Loucy (cell line): ENCODE measurements around the gene PRLR.

Experiments
- H2AFZ ChIP-seq: fragments of 200-600 bp; sonication (generic); 2 replicates; pipeline ENCODE4 v1.6.0; 2016; ENCODE audit warnings: antibody characterized with exemption, mild to moderate bottlenecking, low read length, moderate library complexity
- H3F3A ChIP-seq: fragments of 200-600 bp; 2 replicates; pipeline ENCODE4 v1.6.0; 2016; ENCODE audit warnings: antibody characterized with exemption, low read depth, mild to moderate bottlenecking
- H3K27me3 ChIP-seq: fragments of 200-600 bp; sonication (generic); 2 replicates; pipeline ENCODE4 v1.6.1; 2014; ENCODE audit warnings: low read length, mild to moderate bottlenecking; ENCODE audit not compliant: insufficient read depth, poor library complexity, severe bottlenecking
- H3K36me3 ChIP-seq: fragments of 200-600 bp; sonication (generic); 2 replicates; pipeline ENCODE4 v1.6.1; 2016; ENCODE audit warnings: low read length; ENCODE audit not compliant: insufficient read depth
- H3K4me1 ChIP-seq: fragments of 200-600 bp; sonication (generic); 2 replicates; pipeline ENCODE4 v1.5.1; 2014; ENCODE audit warnings: low read length, mild to moderate bottlenecking; ENCODE audit not compliant: insufficient read depth, poor library complexity, severe bottlenecking
- H3K4me2 ChIP-seq: fragments of 200-600 bp; sonication (generic); 2 replicates; pipeline ENCODE4 v1.6.0; 2014; ENCODE audit warnings: antibody characterized with exemption, low read length, low read depth, mild to moderate bottlenecking; ENCODE audit not compliant: poor library complexity, severe bottlenecking
- H3K4me3 ChIP-seq: fragments of 200-600 bp; sonication (generic); 2 replicates; pipeline ENCODE4 v1.5.1; 2014; ENCODE audit warnings: low read length, mild to moderate bottlenecking, mixed read lengths; ENCODE audit not compliant: poor library complexity, severe bottlenecking
- H3K79me2 ChIP-seq: fragments of 200-600 bp; sonication (generic); 2 replicates; pipeline ENCODE4 v1.6.1; 2014; ENCODE audit warnings: low read length; ENCODE audit not compliant: insufficient read depth
- H3K9ac ChIP-seq: fragments of 200-600 bp; sonication (generic); 2 replicates; pipeline ENCODE4 v1.6.0; 2014; ENCODE audit warnings: mild to moderate bottlenecking, low read depth, low read length, moderate library complexity; ENCODE audit not compliant: poor library complexity, severe bottlenecking
- H3K9me2 ChIP-seq: fragments of 200-600 bp; sonication (generic); replicated peaks from 2 replicates; pipeline ENCODE4 v1.6.1; 2016; ENCODE audit warnings: low read depth, low read length, mixed read lengths
- H3K9me3 ChIP-seq: fragments of 200-600 bp; sonication (generic); 2 replicates; pipeline ENCODE4 v1.6.1; 2014; ENCODE audit warnings: mild to moderate bottlenecking, antibody characterized with exemption, low read length, low read depth; ENCODE audit not compliant: insufficient read depth
- H4K20me1 ChIP-seq: fragments of 200-600 bp; sonication (generic); 2 replicates; pipeline ENCODE4 v1.6.0; 2014; ENCODE audit warnings: antibody characterized with exemption, low read length, mild to moderate bottlenecking; ENCODE audit not compliant: insufficient read depth, poor library complexity, severe bottlenecking
- EZH2phosphoT487 ChIP-seq: fragments of 200-600 bp; IDR thresholded peaks from 2 replicates; pipeline ENCODE4 v1.6.1; 2018; ENCODE audit warnings: antibody characterized with exemption, mild to moderate bottlenecking, moderate library complexity, borderline replicate concordance
- TF ChIP-seq, protein P1 (sequence below): fragments of 200-600 bp; sonication (generic); conservative IDR thresholded peaks from 2 replicates; pipeline ENCODE4 v1.5.1; 2014; ENCODE audit warnings: mild to moderate bottlenecking, antibody characterized with exemption, low read length

The PRLR gene

DNA sequence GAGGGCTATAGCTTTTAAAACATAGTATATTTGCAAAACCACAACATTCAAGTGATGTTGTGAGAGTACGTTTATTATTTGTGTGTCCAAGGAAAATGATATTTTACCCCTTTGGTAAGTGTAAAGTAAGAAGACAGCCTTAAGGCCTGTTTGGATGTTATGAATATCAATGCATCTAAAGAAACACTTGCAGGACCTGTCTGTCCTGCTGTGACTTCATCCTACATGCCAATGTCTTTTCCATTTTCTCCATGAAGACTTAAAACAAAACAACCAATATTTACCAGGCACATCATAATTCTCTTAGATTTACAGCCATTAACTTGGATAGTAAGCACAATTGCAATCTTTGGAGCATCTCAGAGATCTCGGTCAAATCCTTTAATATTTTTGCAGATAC, 29.0 kb downstream of the PRLR start:
- H3K36me3 ChIP-seq: no peaks in the 10 kb centered on the region
- H4K20me1 ChIP-seq: no peaks in the 10 kb centered on the region
- TF ChIP-seq, protein P1, sequence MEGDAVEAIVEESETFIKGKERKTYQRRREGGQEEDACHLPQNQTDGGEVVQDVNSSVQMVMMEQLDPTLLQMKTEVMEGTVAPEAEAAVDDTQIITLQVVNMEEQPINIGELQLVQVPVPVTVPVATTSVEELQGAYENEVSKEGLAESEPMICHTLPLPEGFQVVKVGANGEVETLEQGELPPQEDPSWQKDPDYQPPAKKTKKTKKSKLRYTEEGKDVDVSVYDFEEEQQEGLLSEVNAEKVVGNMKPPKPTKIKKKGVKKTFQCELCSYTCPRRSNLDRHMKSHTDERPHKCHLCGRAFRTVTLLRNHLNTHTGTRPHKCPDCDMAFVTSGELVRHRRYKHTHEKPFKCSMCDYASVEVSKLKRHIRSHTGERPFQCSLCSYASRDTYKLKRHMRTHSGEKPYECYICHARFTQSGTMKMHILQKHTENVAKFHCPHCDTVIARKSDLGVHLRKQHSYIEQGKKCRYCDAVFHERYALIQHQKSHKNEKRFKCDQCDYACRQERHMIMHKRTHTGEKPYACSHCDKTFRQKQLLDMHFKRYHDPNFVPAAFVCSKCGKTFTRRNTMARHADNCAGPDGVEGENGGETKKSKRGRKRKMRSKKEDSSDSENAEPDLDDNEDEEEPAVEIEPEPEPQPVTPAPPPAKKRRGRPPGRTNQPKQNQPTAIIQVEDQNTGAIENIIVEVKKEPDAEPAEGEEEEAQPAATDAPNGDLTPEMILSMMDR: no peak
- TF ChIP-seq EZH2phosphoT487: no peak

DNA sequence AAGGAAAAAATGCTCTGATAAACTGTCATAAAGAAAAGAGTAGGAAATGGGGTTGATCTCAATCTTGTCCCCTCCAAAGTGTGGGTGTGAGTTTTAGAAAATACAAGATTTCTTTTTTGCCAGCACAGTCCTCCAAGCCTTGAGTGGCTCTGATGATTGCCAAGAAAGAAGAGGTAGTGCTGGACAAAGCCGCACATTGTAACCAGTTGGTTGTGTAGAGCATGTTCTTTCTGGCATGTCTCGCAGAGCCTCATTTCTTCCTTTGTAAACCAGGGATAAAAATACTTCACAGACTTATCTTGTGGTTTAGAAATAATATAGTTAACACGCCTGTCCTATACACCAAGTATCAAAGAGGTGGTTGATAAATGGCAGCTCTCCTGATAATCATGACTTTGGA, 30.4 kb downstream of the PRLR start:
- Histone ChIP-seq H3K36me3 (no peaks in the 10 kb centered on the region), H4K20me1 (no peaks in the 10 kb centered on the region), H3K4me2 (no peak overlapping the region), H3K9ac (no peak overlapping the region), H2AFZ (no peak overlapping the region), H3K9me3 (no peaks in the 10 kb centered on the region), H3K27me3 (no peaks in the 10 kb centered on the region), H3K9me2 (no peaks in the 10 kb centered on the region), H3K4me1 (peaks cover 12% of the 10 kb centered on the region), H3F3A (no peaks in the 10 kb centered on the region), H3K79me2 (no peaks in the 10 kb centered on the region), H3K4me3 (no peak overlapping the region)
- no peak for TF ChIP-seq EZH2phosphoT487
- TF ChIP-seq, protein P1: no peak

More for the DNA sequence above, 29.0 kb downstream of the PRLR start:
- H3K27me3 ChIP-seq: no peaks in the 10 kb centered on the region
- no peak overlapping the region for H3K9ac ChIP-seq
- no peak overlapping the region for H3K4me2 ChIP-seq
- no peaks in the 10 kb centered on the region for H3K79me2 ChIP-seq
- peaks cover 12% of the 10 kb centered on the region for H3K4me1 ChIP-seq
- no peak overlapping the region for H2AFZ ChIP-seq
- no peak overlapping the region for H3K4me3 ChIP-seq
- no peaks in the 10 kb centered on the region for H3K9me3 ChIP-seq
- no peaks in the 10 kb centered on the region for H3F3A ChIP-seq
- H3K9me2 ChIP-seq: no peaks in the 10 kb centered on the region

DNA sequence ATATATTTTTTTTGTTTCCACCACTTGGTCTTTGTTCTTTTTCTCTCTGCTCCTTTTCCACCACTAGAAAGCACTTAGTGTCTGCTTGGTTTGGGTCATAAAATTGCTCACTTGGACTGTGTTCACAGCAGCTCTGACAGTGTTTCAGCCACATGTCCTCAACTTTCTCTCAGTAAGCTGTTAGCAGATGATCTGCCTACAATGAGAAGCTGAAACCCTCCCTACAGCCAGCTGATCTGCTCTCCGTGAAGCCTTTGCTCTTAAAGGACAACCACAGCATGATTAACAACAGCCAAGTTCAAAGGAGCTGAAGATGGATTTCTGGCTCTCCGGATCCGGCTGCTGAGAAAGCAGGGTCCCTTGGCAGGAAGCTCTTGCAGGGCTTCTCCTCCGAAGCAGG, 31.6 kb downstream of the PRLR start:
- Histone ChIP-seq H3K9me2 (no peaks in the 10 kb centered on the region), H2AFZ (peak overlapping the region; percentile 57), H3K36me3 (no peaks in the 10 kb centered on the region), H3K79me2 (no peaks in the 10 kb centered on the region), H4K20me1 (no peaks in the 10 kb centered on the region), H3K27me3 (no peaks in the 10 kb centered on the region), H3K4me1 (peaks cover 12% of the 10 kb centered on the region), H3K4me3 (peak overlapping the region; percentile 5), H3K4me2 (peak overlapping the region; percentile 15), H3K9me3 (no peaks in the 10 kb centered on the region), H3F3A (no peaks in the 10 kb centered on the region), H3K9ac (peak overlapping the region; percentile 29)
- no peak for TF ChIP-seq EZH2phosphoT487
- TF ChIP-seq, protein P1: no peak
